Amniotic stem cell (primary cell): ENCODE results near the gene DIS3L2.

Experiments
- DNase-seq: peaks from one replicate; lab custom pipeline; 2025; lab: John Stamatoyannopoulos, UW

Gene DIS3L2

DNA sequence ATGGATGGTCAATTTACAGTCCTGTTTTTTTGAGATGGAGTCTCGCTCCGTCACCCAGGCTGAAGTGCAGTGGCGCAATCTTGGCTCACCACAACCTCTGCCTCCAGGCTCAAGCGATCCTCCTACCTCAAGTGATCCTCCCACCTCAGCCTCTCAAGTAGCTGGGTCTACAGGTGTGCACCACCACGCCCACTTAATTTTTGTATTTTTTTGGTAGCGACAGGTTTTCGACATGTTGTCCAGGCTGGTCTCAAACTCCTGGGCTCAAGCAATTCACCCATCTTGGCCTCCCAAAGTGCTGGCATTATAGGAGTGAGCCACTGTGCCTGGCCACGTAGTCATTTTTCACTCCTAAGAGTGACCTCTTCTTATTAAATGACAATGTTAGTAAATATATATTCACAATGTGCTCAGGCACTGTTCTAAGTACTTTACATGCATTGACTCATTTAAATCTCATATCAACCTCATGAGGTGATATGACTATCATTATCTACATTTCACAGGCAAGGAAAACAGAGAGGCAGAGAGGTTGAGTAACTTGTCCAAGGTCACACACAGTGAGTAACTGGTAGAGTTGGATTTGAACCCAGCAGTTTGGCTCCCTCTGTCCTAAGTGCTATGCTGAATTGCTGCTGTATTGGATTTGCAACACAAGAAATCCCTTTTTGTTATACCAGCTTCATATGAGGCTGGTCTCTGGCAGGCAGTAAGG lies 5.6 kb upstream of the DIS3L2 start:
- no peak for DNase-seq

- no peak for DNase-seq
Observed at GRCh38 chr2:231957913-231958763, 3.4 kb upstream of the DIS3L2 start.

GRCh38 chr2:231960810-231961348 lies 634 bp upstream of the DIS3L2 start:
- DNase-seq, result no peak

DNA sequence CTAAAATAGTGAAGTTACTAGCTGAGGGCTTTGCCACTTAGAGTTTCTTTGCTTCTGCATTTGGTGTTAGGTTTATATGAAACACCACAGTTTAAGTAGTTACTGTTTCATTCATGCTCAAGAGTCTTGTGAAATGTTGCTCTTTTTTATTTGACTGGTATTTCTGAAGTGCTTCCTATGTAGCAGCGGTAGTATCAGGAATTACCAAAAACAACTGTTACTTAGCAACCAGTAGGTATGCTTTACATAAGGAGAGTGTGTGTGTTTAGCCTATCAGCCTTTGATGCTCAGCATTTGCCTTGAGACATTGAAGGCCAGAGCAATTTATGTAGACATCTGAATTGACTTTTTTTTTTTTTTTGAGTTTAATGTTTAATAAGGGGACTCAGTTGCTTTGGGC lies 3.6 kb downstream of the DIS3L2 start:
- DNase-seq, result no peak

DNA sequence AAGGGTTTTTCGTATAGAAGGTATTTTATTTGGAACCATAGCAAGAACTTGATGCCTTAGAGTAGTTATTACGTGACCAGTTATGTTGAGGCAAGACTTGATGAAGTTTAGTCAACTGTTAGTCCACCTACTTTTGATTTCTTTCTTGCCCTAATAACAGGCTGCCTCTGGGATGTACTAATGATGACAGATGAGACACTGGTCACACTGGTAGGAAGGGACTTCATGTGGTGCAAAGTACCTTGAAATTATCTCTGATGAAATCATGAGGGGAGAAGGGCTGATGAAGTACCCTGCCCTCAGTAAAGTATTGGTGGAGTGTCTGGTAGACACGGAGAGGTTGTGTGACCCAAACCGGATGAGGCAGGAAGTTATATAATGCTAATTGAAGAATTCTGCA lies 5.4 kb downstream of the DIS3L2 start:
- DNase-seq, result no peak

- DNase-seq, result no peak
Observed at GRCh38 chr2:231968820-231969219, 7.3 kb downstream of the DIS3L2 start.

DNA sequence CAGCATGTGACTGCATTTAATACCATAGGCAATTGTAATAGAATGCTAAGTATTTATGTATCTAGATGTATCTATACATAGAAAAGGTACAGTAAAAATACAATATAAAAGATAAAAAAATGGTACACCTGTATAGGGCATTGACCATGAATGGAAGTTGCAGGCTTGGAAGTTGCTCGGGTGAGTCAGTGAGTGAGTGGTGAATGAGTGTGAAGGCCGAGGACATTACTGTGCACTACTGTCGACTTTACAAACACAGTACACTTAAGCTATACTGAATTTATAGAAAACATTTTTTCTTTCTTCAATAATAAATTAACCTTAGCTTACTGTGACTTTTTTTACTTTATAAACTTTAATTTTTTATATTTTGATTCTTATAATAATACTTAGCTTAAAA lies 8.9 kb downstream of the DIS3L2 start:
- no peak for DNase-seq

- DNase-seq, result no peak
Observed at GRCh38 chr2:231975001-231975400, 13.5 kb downstream of the DIS3L2 start.

- DNase-seq, result no peak
Observed at GRCh38 chr2:231977430-231977829, 15.9 kb downstream of the DIS3L2 start.

GRCh38 chr2:231984992-231985391 lies 23.5 kb downstream of the DIS3L2 start:
- no peak for DNase-seq

DNA sequence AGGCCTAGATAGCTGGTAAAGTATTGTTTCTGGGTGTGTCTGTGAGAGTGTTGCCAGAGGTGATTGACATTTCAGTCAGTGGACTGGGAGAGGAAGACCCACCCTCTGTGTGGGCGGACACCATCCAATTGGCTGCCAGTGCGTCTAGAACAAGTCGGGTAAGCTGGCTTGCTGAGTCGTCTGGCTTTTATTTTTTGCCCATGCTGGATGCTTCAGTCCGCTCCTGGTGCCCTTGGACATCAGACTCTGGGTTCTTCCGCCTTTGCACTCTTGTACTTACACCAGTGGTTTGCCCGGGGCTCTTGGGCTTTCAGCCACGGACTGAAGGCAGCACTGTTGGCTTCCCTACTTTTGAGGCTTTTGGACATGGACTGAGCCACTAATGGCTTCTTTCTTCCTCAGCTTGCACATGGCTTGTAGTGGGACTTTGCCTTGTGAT lies 24.3 kb downstream of the DIS3L2 start:
- DNase-seq, result no peak

DNA sequence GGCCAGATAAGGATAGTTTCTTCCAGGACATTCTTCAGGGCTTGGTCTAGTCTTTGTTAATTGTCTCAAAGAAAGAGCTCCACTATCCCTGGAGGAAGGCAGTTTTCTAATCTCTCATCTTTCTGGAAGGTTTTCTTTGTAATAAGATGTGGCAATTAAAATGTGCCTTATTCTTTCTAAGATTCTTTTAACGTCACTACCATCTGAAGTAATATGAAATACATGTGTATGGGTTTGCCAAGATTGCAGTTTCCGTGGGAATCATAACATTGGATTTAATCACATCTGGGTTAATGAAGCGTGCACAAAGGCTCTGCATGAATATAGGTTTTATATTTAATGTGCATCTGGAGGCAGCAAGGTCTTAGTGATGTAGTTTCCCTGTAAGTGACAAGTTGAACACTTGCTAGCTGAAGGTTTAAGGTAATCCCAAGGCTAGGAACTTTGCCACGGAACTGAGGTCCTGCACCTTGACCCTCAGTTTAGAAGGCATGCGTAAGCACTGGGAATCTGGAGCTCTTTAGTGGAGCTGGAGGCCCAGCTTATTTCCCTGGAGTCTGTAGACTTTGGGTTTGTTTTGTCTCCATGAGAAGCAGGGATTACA lies 25.7 kb downstream of the DIS3L2 start:
- no peak for DNase-seq

DNA sequence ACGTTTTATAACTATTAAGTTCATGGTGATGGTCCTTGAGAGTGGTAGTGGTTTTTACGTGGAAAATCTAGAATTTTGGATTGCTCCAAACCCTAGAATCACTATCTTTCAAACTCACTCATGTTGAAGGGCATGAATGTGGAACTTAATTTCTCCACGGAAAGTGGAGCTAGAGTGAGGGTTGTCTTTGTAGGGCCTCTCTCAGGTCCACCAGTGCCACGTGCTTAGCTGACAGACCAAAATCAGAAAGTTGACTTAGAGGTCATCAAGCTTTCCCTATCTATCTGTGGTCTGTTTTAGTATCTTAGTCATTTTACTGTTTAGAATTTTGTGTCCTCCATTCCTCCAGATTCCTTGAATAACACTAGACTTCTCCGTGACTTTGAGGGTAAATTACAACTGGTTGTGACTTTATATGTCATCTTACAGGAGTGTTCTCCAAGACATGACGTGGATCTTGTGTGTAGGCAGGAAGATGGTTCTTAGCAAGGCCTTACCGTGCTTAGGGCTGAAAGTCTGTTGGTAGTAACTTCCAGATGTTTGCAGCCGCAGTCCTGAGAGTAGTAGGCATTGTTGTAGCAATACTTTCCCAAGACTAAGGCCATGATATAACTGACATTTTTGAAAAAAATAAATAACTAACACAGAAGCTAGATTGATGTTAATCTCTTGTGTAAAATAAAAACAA lies 26.8 kb downstream of the DIS3L2 start:
- DNase-seq, result no peak

- DNase-seq, result no peak
Observed at GRCh38 chr2:231991664-231992063, 30.2 kb downstream of the DIS3L2 start.

DNA sequence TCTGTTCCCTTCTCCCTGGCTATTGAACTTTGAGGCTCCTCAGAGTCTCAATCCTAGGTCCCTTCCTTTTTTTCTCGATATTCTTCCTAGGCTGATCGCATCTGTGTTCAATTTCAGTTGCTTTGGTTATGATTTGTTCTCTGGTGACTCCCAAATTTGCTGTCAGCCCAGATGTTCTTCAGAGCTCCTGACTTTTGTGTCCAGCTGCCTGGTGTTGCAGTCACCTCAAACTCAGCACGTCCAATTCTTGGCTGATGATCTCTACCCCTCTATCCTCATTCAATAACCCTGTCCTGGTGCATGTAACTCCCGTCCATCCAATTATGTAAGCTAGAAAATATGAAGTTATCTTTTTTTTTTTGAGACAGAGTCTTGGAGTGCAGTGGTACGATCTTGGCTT lies 31.4 kb downstream of the DIS3L2 start:
- DNase-seq, result no peak

GRCh38 chr2:231996797-231997540 lies 35.5 kb downstream of the DIS3L2 start:
- DNase-seq, result no peak

- no peak for DNase-seq
Observed at GRCh38 chr2:231998046-231998445, 36.5 kb downstream of the DIS3L2 start.

DNA sequence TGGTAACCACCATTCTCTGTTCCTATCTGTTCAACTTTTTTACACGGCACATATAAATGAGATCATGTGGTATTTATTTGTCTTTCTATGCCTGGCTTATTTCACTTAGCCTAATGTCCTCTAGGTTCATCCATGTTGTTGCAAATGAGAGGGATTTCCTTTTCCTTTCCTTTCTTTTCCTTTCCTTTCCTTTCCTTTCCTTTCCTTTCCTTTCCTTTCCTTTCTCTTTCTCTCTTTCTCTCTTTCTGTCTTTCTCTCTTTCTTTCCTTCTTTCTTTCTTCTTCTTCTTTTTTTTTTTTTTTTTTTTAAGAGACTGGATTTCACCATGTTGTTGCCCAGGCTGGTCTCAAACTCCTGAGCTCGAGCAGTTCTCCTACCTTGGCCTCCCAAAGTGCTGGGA lies 38.9 kb downstream of the DIS3L2 start:
- no peak for DNase-seq

- no peak for DNase-seq
Observed at GRCh38 chr2:232001073-232001472, 39.6 kb downstream of the DIS3L2 start.

DNA sequence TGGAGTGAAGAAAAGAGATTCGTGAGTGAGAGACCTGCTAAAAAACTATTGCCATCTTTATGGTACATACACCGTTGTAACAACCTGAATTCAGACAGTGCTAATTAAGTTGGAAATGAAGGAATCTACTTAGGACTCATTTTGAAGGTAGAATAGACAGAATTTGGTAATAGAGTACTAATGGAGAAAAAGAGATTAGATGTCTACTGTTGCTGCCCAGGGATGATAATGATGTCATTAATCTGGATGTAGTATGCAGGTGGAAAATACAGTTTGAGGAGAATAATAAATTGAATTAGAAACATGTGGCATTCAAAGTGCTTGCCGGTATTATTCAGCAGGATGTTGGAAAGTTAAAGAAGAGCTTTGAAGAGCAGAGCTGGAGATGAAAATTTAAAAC lies 44.7 kb downstream of the DIS3L2 start:
- DNase-seq, result no peak

- no peak for DNase-seq
Observed at GRCh38 chr2:232008907-232009638, 47.6 kb downstream of the DIS3L2 start.
